NB4 (cell line): ENCODE data around the gene CCDC142.
"Not testable (repeated sequence)": the region's sequence is repeated elsewhere in the genome, so short reads cannot be mapped to it uniquely, and the experiment has no call there.

Experiments used
- DNase-seq: peaks from one replicate; pipeline ENCODE4 v3.0.0; 2010; ENCODE audit warnings: low read depth
- H3K4me3 ChIP-seq: one replicate; pipeline ENCODE4 v1.5.1; 2011; ENCODE audit warnings: mild to moderate bottlenecking, low read depth, low read length, moderate library complexity
- MYC ChIP-seq: IDR thresholded peaks from 2 replicates; pipeline ENCODE4 v1.6.1; 2011; ENCODE audit warnings: low read depth, low read length
- POLR2A ChIP-seq: IDR thresholded peaks from 2 replicates; pipeline ENCODE4 v1.6.1; 2011; ENCODE audit warnings: mild to moderate bottlenecking; ENCODE audit not compliant: insufficient read length; ENCODE audit errors: extremely low read depth
- TF ChIP-seq, protein P1 (sequence below): IDR thresholded peaks from one replicate; pipeline ENCODE4 v1.5.1; 2012; ENCODE audit warnings: low read depth, low read length
- TF ChIP-seq, protein P2 (sequence below): IDR thresholded peaks from 2 replicates; pipeline ENCODE4 v1.6.1; 2011; ENCODE audit warnings: low read depth, low read length

Gene CCDC142

DNA sequence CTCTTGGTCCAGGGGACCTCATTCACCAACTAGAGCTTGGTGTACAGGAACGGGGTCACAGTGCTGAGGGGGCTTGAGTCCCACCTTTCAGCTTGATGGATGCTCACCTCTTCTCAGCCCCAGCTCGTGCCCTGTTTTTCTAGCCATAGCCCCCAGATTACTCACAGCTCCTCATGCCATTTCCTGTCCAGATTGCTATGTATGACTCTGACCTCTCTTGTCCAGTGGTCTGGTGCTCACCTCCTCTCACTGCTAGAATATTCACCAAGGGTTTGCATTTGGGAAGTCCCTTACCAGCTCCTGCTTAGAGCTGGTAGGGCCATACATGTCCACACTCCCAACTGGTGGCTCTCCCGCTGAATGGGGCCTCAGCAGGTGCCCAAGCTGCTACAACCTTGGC is 10.7 kb upstream of the CCDC142 start:
- DNase-seq, result no peak
- TF ChIP-seq POLR2A (no peak), MYC (no peak)
- TF ChIP-seq, protein P1, sequence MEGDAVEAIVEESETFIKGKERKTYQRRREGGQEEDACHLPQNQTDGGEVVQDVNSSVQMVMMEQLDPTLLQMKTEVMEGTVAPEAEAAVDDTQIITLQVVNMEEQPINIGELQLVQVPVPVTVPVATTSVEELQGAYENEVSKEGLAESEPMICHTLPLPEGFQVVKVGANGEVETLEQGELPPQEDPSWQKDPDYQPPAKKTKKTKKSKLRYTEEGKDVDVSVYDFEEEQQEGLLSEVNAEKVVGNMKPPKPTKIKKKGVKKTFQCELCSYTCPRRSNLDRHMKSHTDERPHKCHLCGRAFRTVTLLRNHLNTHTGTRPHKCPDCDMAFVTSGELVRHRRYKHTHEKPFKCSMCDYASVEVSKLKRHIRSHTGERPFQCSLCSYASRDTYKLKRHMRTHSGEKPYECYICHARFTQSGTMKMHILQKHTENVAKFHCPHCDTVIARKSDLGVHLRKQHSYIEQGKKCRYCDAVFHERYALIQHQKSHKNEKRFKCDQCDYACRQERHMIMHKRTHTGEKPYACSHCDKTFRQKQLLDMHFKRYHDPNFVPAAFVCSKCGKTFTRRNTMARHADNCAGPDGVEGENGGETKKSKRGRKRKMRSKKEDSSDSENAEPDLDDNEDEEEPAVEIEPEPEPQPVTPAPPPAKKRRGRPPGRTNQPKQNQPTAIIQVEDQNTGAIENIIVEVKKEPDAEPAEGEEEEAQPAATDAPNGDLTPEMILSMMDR, result no peak
- TF ChIP-seq, protein P2, sequence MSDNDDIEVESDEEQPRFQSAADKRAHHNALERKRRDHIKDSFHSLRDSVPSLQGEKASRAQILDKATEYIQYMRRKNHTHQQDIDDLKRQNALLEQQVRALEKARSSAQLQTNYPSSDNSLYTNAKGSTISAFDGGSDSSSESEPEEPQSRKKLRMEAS, result no peak
- H3K4me3 ChIP-seq, result no peak overlapping the region

DNA sequence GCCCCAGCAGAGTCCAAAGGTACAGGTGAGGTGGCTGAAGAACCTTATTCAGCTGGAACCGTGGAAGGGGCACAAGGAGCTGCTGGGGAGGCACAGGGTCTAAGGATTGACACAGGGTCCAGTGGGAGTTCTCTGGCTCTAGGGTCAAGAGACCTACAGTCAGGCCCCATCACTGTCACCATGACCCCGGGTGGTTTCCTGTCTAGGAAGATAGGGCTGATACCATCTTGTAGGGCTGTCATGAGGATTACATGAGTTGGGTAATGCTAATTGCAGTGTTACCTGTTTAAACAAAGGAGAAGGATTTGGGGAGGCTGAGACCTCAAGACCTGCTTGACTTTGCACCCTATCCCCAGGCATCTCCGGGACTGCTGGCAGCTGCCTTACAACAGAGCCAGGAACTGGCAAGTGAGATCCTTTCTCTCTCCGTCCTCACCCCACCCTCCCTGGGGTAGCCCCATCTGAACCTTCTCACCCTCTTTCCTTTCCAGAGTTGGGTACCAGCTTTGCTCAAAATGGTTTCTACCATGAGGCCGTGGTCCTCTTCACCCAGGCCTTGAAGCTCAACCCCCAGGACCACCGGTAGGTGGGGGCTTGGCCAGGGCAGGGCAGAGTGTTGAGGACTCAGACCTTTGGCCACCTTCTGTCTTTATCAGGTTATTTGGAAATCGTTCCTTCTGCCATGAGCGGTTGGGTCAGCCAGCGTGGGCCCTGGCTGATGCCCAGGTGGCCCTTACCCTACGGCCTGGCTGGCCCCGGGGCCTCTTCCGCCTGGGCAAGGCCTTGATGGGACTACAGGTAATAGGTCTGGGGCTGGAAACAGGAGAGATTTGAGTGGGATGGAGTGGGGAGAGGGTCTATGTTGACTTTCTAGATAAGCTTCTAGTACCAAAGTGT is 9.1 kb upstream of the CCDC142 start:
- no peak for TF ChIP-seq POLR2A
- H3K4me3 ChIP-seq, result no peak overlapping the region
- no peak for DNase-seq

DNA sequence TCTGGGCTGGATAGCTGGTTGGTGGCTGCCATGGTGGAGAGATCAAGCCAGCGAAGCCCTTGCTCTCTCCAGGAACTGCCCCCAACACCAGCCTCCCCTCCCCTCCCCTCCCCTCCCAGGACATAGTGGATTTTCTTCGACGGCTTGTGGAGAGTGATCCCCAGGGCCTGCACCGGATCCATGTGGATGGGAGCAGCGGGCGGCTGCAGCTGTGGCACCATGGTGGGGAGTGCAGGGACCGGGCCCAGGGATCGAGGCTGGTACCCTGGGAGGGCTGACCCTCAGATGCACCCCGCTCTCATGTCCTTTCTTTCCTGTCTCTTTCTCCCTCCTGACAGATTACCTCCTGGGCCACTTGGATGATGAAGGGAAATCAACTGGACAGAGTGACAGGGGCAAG is 7.1 kb upstream of the CCDC142 start:
- DNase-seq, result no peak
- no peak overlapping the region for H3K4me3 ChIP-seq

GRCh38 chr2:74488643-74489481 is 6.1 kb upstream of the CCDC142 start:
- no peak overlapping the region for H3K4me3 ChIP-seq
- TF ChIP-seq MYC (no peak), POLR2A (no peak)
- TF ChIP-seq, protein P1, result no peak
- TF ChIP-seq, protein P2, result no peak
- DNase-seq, result no peak

More for the DNA sequence above, 7.1 kb upstream of the CCDC142 start:
- TF ChIP-seq POLR2A (no peak), MYC (no peak)
- TF ChIP-seq, protein P1, result no peak
- TF ChIP-seq, protein P2, result no peak

DNA sequence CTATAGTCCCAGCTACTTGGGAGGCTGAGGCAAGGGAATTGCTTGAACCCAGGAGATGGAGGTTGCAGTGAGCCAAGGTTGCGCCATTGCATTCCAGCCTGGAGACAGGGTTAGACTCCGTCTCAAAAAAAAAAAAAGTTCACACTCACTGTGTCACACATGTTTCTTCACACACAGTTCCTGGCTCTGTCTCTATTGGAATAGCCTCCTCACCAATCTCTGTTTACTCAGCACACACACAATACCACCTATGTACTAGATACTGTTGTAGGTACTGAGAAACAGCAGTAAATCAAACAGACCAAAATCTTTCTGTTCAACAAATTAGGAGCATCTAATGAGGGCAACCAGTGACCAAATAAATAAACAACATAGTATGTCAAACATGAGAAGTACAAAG is 3.3 kb upstream of the CCDC142 start:
- no peak overlapping the region for H3K4me3 ChIP-seq
- TF ChIP-seq, protein P2, result no peak
- no peak for TF ChIP-seq MYC
- TF ChIP-seq, protein P1, result no peak
- no peak for TF ChIP-seq POLR2A
- no peak for DNase-seq

- DNase-seq, result not testable (repeated sequence)
- peak overlapping the region; percentile 84 for H3K4me3 ChIP-seq
Observed at GRCh38 chr2:74483675-74484164, 922 bp upstream of the CCDC142 start.
